ENCODE results near the gene PRKCB.

- TF ChIP-seq, protein P1, sequence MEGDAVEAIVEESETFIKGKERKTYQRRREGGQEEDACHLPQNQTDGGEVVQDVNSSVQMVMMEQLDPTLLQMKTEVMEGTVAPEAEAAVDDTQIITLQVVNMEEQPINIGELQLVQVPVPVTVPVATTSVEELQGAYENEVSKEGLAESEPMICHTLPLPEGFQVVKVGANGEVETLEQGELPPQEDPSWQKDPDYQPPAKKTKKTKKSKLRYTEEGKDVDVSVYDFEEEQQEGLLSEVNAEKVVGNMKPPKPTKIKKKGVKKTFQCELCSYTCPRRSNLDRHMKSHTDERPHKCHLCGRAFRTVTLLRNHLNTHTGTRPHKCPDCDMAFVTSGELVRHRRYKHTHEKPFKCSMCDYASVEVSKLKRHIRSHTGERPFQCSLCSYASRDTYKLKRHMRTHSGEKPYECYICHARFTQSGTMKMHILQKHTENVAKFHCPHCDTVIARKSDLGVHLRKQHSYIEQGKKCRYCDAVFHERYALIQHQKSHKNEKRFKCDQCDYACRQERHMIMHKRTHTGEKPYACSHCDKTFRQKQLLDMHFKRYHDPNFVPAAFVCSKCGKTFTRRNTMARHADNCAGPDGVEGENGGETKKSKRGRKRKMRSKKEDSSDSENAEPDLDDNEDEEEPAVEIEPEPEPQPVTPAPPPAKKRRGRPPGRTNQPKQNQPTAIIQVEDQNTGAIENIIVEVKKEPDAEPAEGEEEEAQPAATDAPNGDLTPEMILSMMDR (optimal IDR thresholded peaks at IDR 0.05 in 1 of 3, IDR thresholded peaks at IDR 0.05 in 1 of 3, conservative IDR thresholded peaks at IDR 0.05 in 1 of 3; ENCODE audit: extremely low read depth in 1 of 3, insufficient read depth in 2 of 3, low read length in 3 of 3), result no peak
- no peak for TF ChIP-seq EZH2 (IDR thresholded peaks at IDR 0.05; ENCODE audit: low read length)
Observed at GRCh38 chr16:23900480-23901177, 64.8 kb downstream of the PRKCB start.

Measured in keratinocyte (primary cell).